GM21825 (cell line): ENCODE data around the gene CAMTA1.

ENCODE experiments used
- ATAC-seq: cut with Tn5 transposase; IDR thresholded peaks from one replicate; pipeline ENCODE4 v1.9.1; 2021; ENCODE audit warnings: mild to moderate bottlenecking, moderate library complexity; ENCODE audit not compliant: unreplicated experiment

CAMTA1 gene

DNA sequence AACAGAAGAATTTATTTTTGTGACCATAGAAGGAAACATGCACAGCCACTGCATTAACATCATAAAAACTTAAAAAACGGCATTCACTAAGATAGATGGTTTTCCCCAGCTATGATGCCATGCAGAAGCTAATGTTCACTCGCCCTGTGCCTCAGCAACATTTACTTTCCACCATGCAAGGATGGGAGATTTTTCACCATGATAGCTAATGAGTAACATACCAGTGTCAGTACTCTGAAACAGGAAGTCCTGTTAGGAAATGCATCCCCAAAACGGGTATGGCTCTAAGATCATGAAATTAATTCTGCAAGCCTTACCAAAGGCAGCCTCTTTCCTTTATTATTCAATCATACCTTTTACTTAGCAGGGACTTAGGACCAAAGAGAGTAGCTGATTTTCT, 968.4 kb downstream of the CAMTA1 start:
- no peak for ATAC-seq

DNA sequence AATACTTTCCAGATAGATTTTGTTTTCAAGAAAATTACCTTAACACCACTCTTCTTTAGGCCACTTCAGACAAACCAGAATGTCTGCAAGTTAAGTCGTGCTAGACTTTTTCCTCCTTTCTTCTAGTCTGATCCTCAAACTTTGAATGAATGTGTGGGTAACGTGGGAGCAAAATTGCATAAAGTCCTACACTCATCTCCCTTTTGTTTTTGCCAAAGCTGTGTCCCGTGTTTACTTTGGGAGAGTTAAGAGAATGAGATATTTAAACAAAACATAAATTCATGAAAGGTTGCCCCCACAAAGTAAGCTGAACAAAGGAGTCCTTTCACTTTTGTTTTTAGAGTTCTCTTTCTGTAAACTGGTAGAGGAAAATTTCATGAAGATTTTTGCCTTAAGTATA, 969.0 kb downstream of the CAMTA1 start:
- no peak for ATAC-seq

DNA sequence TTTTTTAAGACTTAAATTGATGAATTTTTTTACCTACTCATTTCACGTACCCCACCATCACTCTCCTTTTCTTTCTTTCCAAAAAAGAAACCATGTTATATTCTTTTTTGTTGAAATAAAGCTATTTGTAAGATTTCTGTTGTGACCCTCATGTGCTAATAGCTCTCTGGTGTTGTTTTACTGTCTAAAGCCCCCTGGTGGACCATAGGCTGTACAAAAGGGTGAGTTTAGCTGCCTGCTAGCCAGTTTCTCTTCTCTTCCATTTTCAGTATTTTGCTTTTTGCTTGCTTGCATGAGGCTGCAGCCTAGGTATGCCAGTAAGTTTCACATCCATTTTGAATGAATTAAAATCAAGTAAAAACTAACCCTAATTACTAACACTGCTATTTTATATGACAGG, 970.2 kb downstream of the CAMTA1 start:
- no peak for ATAC-seq

DNA sequence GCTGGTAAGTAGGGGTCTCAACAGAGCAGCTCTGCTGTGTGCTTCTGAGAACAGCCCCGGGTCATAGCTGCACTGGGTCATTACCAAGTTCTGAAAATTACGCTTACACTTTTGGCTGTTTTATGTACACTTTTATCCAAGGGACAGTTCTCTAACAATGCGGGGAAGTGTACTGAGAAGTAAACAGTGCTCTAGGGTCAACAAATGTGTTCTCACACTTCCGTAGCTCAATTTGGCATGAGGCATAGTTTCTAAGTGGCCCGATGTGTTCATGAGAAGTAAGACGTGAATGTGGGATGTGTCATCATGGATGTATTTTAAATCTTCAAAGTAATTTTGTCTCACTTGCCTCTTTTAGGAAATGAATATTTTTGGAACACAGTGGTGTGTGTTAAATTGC, 975.0 kb downstream of the CAMTA1 start:
- ATAC-seq = no peak

DNA sequence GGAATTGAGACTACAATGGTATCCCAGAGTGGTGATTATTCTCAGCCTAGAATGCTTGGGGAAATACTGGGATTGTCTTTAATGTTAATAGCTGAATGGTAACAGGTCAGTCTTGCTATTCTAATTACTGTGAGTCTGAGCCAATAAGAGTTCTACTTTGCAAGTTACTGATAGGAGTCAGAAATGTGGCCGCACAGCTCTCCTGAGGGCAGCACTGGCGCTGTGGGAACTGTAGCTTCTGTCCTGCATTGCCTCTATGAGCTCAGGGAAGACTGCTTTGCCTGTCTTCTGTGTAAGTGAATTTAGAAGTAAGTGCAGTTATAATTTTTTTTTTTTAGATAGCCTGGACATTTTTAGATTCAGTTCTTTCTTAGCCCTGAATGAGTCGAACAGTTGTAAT, 975.8 kb downstream of the CAMTA1 start:
- no peak for ATAC-seq

DNA sequence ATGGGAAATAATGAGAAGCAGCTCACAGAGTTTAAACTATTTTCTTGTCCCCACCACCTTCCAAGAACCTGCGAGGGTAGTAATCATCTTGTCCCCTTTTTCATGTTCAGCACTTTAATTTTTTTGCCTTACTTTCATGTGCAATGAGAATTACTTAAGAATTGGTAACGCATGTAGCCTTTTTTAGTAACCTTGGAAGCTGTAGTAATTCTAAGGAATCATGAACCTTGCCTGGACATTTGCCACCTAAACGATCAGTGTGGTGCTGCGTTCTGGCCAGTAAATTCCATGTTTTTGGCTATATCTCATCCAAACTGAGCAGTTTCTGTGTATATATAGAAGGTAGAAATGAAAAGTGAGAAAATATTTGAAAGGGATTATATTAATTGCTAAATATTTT, 981.9 kb downstream of the CAMTA1 start:
- ATAC-seq = no peak

DNA sequence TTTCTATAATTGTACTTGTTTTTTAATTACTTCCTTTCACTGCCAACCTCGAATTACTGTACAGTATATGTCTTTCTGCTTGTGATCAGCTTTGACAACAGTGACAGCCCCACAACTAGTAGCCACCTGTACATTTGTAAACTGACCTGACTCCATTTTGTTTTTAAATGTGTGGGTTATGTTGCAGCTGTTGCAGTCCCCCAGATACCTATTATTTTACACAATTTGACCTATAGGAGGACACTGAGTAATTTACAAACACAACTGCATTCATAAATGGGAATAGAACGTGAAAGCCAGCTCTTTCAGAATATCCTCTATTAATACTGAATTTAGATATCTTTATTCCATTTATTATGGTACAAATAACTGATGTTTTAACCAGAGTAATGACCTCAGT, 983.3 kb downstream of the CAMTA1 start:
- ATAC-seq = no peak

DNA sequence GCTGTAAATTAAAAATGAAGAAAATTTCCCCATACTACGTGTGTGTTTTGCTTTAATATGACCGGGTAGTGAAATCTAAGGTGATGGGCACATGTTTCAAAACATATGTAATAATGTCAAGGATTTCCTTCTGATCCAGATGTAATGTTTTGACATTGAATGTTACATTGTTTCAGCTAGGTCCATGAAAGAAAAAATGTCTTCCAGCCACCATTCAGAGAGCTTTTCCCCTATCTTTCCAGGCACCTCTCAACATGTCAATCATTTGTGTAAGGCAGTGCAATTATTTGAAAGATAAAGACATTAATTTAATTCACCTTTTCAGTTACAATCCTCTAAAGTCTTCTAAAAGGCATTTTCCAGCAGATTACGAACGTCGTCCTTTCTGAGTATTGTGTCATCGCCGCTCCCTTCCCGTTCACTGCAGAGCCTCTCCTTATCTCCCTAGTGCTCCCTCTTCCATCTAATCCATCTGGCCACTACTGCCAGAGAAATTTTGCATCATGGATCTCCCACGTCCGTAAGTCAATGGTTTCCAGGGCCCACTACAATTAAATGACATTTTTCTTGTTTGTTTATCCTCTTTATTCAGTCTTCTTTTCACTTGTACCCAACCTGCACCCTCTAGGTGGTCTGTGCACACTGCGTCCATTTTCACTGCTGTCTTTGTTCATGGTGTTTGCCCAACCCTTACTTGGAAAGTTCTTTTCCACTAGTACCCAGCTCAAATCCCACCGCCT, 984.6 kb downstream of the CAMTA1 start:
- ATAC-seq = no peak

DNA sequence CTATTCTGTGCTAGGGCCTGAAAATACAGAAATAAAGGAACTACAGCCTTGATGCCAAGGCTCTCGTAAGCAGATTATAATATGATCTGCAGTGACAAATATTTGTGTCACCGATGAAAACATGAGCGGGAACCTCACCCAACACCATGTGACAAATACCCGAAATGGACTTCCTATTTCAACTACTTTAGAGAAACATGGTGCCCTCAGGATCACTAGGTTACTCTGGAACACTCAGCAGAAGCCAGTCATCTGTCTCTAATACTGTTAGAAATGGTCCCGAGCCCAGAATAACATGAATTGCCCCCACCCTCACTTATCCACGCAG, 985.4 kb downstream of the CAMTA1 start:
- ATAC-seq = no peak

DNA sequence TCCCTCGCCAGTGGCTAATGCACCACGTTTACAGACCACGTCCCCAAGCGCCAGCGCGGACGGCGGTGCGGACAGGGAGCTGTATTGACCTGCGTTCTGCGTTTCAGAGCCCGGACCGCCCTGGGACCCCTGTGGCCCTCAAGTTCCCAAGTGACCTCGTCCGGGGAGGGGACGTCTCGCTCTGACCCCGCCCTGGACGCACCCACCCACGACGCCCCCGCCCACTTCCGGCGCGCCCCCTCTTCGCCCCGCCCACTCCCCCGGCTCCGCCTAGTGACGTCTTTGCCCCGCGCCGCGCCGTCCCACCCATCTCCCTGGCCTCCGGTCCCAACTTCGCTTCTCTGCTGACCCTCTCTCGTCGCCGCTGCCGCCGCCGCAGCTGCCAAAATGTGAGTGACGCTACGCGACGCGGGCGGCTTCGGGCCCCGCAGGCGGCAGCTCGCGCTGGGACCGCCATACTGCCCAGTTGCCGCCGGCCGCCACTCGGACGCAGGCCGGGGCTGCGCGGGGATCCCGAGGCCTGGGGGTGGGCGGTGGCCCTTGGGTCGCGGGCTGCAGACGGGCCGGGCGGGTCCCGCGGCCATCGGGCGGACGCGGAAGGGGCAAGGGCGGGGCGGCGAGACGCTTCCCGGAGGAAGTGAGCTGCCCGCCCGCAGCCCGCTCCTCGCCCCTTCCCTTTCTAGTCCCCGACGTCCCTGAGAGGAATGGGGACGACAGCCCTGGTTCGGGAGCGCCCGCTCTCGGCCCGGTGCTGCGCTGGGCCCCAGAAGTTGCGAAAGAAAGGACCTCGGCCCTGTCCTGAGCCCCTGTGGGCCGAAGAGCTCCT, 986.0 kb downstream of the CAMTA1 start, which contains the start of gene VAMP3:
TSS of gene VAMP3 (plus strand) at position 300 of the 826 bp plus-strand sequence. CDS start at position 388, 88 bp downstream.
- peak; percentile 76 for ATAC-seq

DNA sequence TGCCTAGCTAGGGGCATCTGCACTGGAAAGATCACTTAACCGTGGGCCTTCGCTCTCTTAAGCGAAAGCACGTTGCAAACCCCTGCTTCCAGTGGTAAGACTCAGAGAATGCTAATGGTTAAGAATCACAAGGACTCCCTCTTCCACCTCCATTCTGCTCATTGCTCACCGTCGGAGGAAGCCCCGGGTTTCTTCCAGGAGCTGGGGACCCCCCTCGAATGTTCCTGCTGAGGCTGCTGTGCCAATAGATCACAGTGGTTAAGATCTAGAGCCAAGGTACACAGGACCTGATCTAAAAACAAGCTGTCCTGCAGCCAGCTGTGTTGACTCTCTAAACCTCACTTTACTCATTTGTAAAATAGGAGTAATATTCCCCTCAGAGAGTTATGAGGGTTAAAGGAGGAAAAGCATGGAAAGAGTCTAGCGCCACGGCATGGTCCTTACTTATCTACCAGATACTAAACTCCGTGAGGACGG, 986.6 kb downstream of the CAMTA1 start:
- peak; percentile 17 for ATAC-seq

DNA sequence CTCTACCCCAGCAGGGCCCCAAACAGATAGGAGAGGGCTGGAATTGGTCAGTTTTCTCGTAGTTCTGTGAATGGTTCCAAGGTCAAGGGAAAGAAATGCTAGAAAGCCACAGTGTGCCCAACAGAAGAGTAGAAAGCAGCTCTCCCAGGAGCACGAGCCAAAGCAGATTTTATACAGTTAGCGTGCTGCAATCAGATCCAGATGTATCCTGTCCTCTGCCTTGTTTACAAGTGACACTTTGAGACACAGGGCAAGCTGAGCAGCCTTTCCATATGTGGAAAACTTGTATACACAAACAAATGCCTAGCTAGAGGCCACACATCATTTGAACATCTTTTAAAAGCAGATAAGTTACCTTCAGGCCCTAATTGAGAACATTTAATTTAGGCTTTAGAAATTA, 992.3 kb downstream of the CAMTA1 start:
- ATAC-seq = no peak

DNA sequence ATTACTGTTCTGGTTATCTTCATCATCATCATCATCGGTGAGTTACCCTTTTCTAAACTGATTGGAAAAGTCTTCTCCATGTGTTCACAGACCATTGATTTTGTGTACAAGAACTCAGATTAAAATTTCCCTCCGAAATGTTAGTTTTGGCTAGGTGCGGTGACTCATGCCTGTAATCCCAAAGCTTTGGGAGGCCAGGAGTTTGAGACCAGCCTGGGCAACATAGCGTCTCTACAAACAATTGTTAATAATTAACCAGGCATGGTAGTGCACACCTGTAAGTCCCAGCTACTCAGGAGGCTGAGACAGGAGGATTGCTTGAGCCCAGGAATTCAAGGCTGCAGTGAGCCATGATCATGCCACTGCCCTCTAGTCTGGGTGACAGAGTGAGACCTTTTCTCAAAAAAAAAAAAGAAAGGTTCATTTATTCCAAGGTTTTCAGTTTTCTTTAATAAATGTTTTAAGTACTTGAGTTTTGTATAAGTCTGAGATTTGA, 992.9 kb downstream of the CAMTA1 start:
- ATAC-seq = no peak

DNA sequence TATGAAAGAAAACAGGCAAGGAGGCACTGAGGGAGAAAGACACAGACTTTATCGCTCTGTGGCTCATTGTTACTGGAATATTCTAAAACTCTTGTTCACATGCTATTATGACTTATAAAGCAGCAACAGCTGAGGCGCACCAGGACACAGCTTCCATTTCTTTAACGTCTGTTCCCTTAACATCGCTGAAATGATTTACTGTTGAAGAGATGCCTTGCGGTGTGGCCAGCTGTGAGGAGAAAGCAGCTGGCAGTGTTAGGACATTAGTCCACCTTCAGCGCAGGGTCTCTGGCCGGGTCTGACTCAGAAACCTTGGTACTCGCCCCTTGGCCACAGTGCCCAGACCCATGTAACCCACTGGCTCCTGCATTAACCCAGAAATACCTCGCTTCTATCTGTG, 995.7 kb downstream of the CAMTA1 start:
- ATAC-seq = no peak

DNA sequence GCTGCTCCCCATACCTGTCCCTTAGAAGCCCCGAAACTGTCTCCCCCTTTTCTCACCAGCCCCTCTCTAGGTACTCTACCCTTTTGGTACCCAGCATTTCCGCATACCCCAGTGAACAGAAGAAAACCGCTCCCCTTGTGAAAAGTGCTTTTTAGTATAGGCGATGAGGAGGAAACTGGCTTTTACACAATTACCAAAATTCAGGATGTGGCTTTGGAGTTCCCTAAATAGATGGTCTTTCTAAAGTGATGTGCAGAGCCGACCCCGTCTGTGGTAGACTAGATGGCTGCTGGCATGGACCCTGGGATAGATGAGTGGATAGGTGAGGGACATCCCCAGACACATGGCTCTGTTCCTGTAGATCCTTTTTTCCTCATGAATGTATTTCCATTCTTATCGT, 996.2 kb downstream of the CAMTA1 start:
- ATAC-seq = no peak

DNA sequence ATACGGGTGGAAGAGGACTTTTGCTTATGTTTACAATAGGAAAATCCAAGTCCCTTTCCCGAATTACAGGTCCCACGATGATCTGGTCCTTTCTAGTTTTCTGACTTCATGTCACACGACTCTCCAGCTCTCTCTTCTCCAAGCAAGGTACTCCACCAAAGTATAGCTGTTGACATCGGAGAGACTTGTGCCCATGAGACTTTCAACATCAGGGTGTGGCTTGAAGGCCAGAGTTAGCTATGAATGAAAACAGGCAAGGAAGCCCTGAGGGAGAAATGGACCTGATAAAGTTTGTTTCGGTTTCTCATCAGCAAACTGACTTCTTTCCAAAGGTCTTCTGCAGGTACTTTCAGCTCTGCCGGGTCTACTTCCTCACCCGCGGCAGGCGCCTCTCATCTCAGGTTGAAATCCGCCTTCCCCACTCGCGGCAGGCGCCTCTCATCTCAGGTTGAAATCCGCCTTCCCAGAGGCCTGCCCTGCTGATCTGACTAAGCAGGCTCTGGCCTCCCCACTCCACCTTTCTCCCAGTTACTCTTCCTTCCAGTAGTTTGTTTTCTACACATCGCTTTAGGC, 996.8 kb downstream of the CAMTA1 start:
- no peak for ATAC-seq

DNA sequence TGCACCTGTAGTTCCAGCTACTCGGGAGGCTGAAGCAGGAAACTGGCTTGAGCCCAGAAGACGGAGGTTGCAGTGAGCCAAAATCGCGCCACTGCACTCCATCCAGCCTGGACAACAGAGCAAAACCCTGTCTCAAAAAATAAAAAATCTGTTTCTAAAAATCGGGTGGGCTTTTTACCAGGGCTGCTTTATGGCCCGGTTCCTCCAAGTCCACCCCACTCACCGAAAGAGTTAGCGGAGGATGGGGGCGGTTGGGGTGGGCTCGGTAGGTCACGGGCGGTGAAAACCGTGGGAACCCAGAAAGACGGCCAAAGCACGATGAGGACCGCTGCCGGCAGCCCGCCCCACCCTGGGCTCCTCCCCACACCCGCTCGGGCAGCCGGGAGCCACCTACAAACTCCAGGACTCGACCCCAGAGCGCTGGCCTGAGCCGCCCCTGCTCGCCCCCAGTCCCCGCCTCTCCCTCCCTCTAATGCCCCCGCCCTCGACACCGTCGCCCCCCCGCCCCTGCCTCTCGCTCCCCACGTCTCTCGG, 998.0 kb downstream of the CAMTA1 start:
- no peak for ATAC-seq

DNA sequence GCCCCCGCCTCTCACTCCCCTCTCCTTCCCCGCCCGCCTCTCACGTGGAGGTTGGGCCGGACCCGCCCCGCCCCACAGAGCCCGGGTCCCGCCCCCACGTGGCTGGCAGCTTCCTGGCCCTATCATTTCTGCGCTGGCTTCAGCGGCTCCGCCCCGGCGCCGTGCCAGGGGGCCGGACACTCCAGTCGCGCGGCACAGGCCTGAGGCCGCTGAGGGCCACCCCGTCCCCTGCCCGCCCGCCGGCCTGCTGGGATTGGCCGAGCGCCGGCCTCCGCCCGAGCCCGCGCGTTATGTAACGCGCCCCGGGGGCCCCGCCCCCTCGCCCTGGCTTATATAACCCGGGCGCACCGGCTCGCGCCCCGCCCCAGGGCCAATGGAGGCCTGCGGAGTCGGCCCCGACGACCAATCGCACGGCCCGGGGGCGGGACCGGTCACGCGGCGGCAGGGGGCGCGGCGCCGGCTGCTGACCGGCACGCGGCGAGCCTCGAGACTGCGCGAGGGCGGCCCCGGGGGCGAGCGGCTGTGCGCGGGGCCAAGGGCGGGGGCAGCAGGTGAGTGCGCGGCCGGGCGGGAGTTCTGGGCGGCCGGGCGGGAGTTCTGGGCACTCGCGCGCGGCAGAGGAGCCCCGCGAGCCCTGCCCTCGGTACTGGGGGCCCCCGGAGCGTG, 998.7 kb downstream of the CAMTA1 start, which contains the start of gene PER3:
TSS of gene PER3 (plus strand) at position 466 of the 666 bp plus-strand sequence. CDS start 587 bp downstream, outside the sequence.
- ATAC-seq = peak; percentile 82

DNA sequence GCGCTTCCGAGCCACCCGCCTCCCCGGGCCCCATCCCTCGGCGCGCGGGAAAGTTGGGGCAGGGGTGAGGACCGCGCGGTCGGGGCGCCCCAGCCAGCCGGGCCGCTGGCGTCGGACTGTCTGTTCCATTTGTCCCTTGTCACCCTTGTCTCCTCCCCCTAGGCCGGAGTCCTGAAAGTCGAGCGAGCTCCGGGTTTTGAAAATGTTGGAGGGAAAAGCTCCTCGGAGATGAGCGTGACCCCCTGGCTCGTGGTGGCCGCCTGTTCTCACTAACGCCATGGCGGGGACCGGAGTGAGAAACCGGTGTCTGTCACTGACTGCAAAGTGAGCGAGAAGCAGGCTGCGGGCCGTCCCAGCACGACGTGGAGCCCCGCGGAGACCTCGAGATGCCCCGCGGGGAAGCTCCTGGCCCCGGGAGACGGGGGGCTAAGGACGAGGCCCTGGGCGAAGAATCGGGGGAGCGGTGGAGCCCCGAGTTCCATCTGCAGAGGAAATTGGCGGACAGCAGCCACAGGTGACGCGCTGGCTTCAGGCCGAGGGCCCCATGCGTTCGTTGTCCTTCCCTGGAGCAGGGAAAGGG, 999.3 kb downstream of the CAMTA1 start:
- ATAC-seq = no peak

DNA sequence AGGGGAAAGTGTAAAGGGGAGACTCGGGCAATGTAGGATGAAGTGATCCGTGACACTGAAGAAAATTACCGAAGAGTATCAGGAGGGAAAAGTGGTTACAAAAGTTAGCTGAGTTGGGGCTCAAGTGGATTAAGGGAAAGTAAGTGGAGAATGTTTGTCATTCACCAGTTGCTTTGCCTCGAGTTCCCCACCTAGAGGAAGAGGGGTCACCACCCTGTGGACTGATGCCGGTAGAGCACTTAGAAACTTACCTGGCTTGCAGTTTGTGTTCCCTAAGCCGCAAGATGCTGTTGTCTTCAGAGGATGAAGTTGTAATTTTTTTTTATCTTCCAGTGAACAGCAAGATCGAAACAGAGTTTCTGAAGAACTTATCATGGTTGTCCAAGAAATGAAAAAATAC, 999.9 kb downstream of the CAMTA1 start:
- ATAC-seq = no peak
